Measurements from ENCODE around the gene CRKL. TPM values are rescaled to one million over a fixed set of nuclear protein-coding genes. Genes with fewer than 3 reads are reported as not detected.

The CRKL gene
- total RNA-seq, 1 experiment from 2014 or later = 106 TPM

GRCh38 chr22:20951932-20952380 is 34.7 kb downstream of the CRKL start:
- no peaks in the 10 kb centered on the region for H3K27me3 ChIP-seq (ENCODE audit: insufficient read depth, low read length)
- H3K4me3 Mint-ChIP-seq = no peak overlapping the region
- H2AK5ac ChIP-seq (ENCODE audit: insufficient read length, low read length) = no peak overlapping the region
- H3K27ac ChIP-seq (ENCODE audit: insufficient read length, low read depth, low read length) = no peak overlapping the region
- no peak overlapping the region for H2BK5ac ChIP-seq (ENCODE audit: insufficient read length, low read length)
- H3K9me3 Mint-ChIP-seq = no peaks in the 10 kb centered on the region
- no peak overlapping the region for H2BK20ac ChIP-seq (ENCODE audit: low read depth, low read length, poor library complexity, severe bottlenecking)
- peaks cover 6% of the 10 kb centered on the region; the same call in 1 of the 2 replicates for H3K79me2 ChIP-seq (ENCODE audit: insufficient read depth, low read length)
- no peak overlapping the region for H2BK120ac ChIP-seq (ENCODE audit: low read depth, low read length, poor library complexity, severe bottlenecking)
- H3K23ac ChIP-seq (ENCODE audit: insufficient read length, low read depth, low read length) = no peak overlapping the region
- no peak overlapping the region for H3K4ac ChIP-seq (ENCODE audit: low read depth, low read length)
- H3K36me3 Mint-ChIP-seq (ENCODE audit: insufficient read depth in 1 of 3, low read depth in 3 of 3) = peaks cover 20 to 57% (median 54%) of the 10 kb centered on the region in 3 experiments; a peak in 6 of 7 replicates
- H4K20me1 ChIP-seq (ENCODE audit: control insufficient read depth, insufficient read depth, insufficient read length) = no peaks in the 10 kb centered on the region
- H4K91ac ChIP-seq (ENCODE audit: insufficient read length, low read depth, low read length) = no peak overlapping the region
- no peak overlapping the region for H3K56ac ChIP-seq (ENCODE audit: insufficient read length, low read depth, low read length)
- no peak overlapping the region for H3K14ac ChIP-seq (ENCODE audit: insufficient read depth, low read length)
- H3K79me1 ChIP-seq (ENCODE audit: insufficient read depth, low read depth, low read length, poor library complexity, severe bottlenecking) = peaks cover 5% of the 10 kb centered on the region
- no peak overlapping the region for H2BK12ac ChIP-seq (ENCODE audit: insufficient read length, low read depth, low read length)
- WGBS (ENCODE audit: extremely low coverage, insufficient read length, low lambda C conversion rate) = no CpG with 5 or more reads among the region's 8 CpGs
- H3K4me1 ChIP-seq (ENCODE audit: insufficient read depth, low read length) = no peaks in the 10 kb centered on the region
- no peak overlapping the region for H3K9ac ChIP-seq (ENCODE audit: extremely low read depth, insufficient read length, low read length)
- no peak for DNase-seq
- no peak overlapping the region for H4K5ac ChIP-seq (ENCODE audit: insufficient read length, low read depth, low read length)
- peak overlapping the region in 1 of 3 experiments; percentile 36; a peak in 1 of 7 replicates for H3K27ac Mint-ChIP-seq
- H3K4me2 ChIP-seq (ENCODE audit: insufficient read depth, insufficient read length, low read length) = no peak overlapping the region
- no peak overlapping the region for H4K8ac ChIP-seq (replicated peaks; ENCODE audit: insufficient read length, low read depth, low read length)
- H3K23me2 ChIP-seq (ENCODE audit: insufficient read length, low read depth, low read length, poor library complexity, severe bottlenecking) = no peaks in the 10 kb centered on the region
- H3K9me3 ChIP-seq (ENCODE audit: control insufficient read depth, low read depth, low read length) = no peaks in the 10 kb centered on the region
- H2AFZ ChIP-seq (ENCODE audit: low read length) = no peak overlapping the region
- no peak overlapping the region for H2BK15ac ChIP-seq (ENCODE audit: low read depth, low read length)
- H3K18ac ChIP-seq (ENCODE audit: insufficient read length, low read depth, low read length) = no peak overlapping the region
- peak; percentile 17; the same call in 1 of the 3 replicates for TF ChIP-seq CTCF (conservative IDR thresholded peaks at IDR 0.05)
- peaks cover 6% of the 10 kb centered on the region for H3K27me3 Mint-ChIP-seq (ENCODE audit: low read depth)
- H3K4me1 Mint-ChIP-seq = peaks cover 6 to 13% of the 10 kb centered on the region in 2 experiments
- H3T11ph ChIP-seq (ENCODE audit: low read length) = no peak overlapping the region
